HG03139 (cell line): ENCODE data around the gene SLC6A6.

Experiments used
- ATAC-seq: cut with Tn5 transposase; IDR thresholded peaks from one replicate; pipeline ENCODE4 v1.9.1; 2021; ENCODE audit not compliant: unreplicated experiment

The SLC6A6 gene

DNA sequence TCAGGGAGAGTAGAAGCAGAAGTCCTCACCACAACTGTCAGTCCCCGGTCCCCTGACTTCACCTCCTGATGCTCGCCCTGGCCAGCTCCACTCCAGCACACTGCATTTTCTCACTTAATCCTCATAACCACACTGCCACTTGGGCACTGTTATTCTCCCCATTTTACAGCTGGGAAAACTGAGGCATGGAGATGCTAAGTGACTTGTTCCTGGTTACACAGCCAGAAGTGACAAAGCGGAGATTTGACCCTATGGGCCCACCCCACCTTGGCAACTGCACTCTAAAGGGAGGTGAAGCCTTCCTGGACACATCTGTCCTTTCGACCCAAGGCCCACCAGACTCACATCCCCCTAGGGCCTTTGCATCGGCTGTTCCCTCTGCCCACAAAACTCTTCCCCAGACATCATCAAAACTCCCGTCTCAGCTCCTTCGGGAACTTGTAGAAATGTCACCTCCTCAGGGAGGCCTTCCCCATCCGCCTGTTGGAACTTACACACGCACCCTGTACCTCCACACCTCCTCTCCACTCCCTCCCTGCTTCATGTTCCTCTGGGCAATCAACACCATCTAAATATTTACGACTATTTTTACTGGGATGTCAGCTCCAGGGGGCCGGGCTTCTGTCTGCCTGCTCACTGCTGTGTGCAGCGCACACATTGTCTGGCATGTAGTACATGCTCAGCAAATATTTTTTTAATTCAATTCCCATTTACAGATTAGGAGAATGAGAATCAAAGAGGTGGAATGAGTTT, 134.6 kb downstream of the SLC6A6 start:
- ATAC-seq: no peak

DNA sequence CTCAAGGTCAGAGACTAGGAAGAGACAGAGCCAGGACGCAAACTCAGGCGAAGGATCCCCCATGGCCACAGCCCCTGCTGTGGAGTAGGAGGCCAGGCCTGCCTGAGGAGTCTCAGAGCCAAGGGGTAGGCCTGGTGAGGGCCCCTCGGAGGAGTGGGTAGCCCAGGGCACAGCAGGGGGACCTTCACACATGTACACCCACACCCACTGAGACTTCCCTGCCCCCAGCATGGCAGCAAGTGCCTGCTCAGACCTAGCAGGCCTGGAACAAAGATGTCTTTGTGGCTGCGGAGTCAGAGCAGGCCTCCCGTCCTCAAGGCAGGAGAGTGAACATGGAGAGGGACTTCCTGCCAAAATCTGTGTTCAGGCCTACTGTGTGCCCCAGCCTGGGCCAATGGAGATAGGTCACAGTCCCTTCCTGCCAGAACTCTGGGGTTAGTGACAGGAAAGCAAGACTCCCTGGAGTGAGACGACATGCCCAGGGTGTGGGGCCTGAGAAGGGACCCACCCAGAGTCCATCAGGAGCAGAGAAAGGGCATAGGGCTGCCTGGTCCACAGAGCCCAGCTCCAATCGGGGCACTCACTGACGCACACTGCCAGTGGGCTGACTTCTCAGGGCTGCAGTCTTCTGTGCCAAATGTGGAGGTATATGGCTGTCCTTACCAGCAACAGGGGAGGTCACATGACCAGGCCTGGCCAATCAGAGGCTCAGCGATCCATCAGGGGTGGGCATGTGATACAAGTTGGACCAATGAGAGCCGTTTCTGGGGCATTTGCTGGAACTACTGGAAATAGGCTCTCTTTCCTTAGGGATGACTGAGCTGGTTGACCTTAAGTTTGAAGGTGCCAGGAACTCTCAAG, 135.4 kb downstream of the SLC6A6 start:
- no peak for ATAC-seq

DNA sequence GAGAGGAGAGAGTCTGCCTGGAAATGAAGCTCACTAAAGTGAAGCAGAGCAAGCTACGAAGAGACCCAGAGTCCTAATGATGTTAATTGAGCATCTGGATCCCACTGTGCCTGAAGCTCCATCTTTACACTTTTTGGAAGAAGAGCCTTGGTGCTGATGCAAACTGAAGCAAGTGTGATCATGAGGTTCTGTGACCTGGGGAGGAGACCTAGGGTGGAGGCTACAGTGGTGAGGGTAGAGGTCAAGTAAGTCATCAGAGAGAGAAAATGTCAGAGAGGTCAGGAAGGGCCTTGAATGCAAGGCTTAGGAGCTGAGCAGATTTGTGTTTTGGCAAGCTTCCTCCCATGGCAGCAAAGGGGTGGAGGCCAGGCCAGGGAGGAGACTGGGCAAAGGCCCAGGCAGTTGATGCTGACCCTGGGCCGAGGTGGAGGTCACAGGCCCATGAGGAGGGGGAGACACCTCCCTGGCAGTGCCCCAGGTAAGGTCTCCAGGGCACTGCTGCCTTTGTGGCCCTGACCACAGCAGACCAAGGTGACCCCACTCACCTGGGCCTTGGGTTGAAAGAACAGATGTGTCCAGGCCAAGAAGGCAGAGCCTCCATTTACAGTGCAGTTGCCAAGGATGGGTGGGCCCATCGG, 136.2 kb downstream of the SLC6A6 start:
- ATAC-seq: no peak
